BLaER1 (cell line): ENCODE data around the gene MAPT.
"Not testable (repeated sequence)": the region's sequence is repeated elsewhere in the genome, so short reads cannot be mapped to it uniquely, and the experiment has no call there.

Source experiments
- H3K27ac ChIP-seq: shearing (Covaris generic); formaldehyde crosslinking; 2 replicates; pipeline ENCODE4 v1.8.1; 2022
- H3K27me3 ChIP-seq: shearing (Covaris generic); formaldehyde crosslinking; 2 replicates; pipeline ENCODE4 v1.8.1; 2022
- H3K36me3 ChIP-seq: shearing (Covaris generic); formaldehyde crosslinking; 2 replicates; pipeline ENCODE4 v1.8.1; 2022
- H3K4me1 ChIP-seq: shearing (Covaris generic); formaldehyde crosslinking; 2 replicates; pipeline ENCODE4 v1.8.1; 2022
- H3K4me2 ChIP-seq: shearing (Covaris generic); formaldehyde crosslinking; 2 replicates; pipeline ENCODE4 v1.8.1; 2022
- H3K4me3 ChIP-seq: shearing (Covaris generic); formaldehyde crosslinking; 2 replicates; pipeline ENCODE4 v1.8.1; 2022
- H3K9ac ChIP-seq: shearing (Covaris generic); formaldehyde crosslinking; 2 replicates; pipeline ENCODE4 v1.8.1; 2022
- H3K9me3 ChIP-seq: shearing (Covaris generic); formaldehyde crosslinking; 2 replicates; pipeline ENCODE4 v1.8.1; 2022
- H4K20me1 ChIP-seq: shearing (Covaris generic); formaldehyde crosslinking; 2 replicates; pipeline ENCODE4 v1.8.1; 2022
- Cebpa-rat ChIP-seq: shearing (Covaris generic); IDR thresholded peaks from 2 replicates; pipeline ENCODE4 v1.8.1; 2022

The MAPT gene

DNA sequence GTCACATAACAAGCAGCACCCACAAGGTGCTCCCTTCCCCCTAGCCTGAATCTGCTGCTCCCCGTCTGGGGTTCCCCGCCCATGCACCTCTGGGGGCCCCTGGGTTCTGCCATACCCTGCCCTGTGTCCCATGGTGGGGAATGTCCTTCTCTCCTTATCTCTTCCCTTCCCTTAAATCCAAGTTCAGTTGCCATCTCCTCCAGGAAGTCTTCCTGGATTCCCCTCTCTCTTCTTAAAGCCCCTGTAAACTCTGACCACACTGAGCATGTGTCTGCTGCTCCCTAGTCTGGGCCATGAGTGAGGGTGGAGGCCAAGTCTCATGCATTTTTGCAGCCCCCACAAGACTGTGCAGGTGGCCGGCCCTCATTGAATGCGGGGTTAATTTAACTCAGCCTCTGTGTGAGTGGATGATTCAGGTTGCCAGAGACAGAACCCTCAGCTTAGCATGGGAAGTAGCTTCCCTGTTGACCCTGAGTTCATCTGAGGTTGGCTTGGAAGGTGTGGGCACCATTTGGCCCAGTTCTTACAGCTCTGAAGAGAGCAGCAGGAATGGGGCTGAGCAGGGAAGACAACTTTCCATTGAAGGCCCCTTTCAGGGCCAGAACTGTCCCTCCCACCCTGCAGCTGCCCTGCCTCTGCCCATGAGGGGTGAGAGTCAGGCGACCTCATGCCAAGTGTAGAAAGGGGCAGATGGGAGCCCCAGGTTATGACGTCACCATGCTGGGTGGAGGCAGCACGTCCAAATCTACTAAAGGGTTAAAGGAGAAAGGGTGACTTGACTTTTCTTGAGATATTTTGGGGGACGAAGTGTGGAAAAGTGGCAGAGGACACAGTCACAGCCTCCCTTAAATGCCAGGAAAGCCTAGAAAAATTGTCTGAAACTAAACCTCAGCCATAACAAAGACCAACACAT is 104.9 kb downstream of the MAPT start, which contains the start of gene STH:
Gene STH (plus strand): TSS at position 264 of the 913 bp plus-strand sequence. CDS start 30 bp downstream, at position 294.
- H3K4me3 ChIP-seq = no peak within 1 kb of the TSS
- no peaks in the 10 kb centered on the region for H3K27me3 ChIP-seq
- H3K4me2 ChIP-seq = no peak within 1 kb of the TSS
- no peak within 1 kb of the TSS for H3K9ac ChIP-seq
- H3K9me3 ChIP-seq = no peaks in the 10 kb centered on the region
- TF ChIP-seq Cebpa-rat = no peak
- no peaks in the 10 kb centered on the region for H3K36me3 ChIP-seq
- H4K20me1 ChIP-seq = no peaks in the 10 kb centered on the region
- H3K27ac ChIP-seq = no peak within 1 kb of the TSS
- no peaks in the 10 kb centered on the region for H3K4me1 ChIP-seq

DNA sequence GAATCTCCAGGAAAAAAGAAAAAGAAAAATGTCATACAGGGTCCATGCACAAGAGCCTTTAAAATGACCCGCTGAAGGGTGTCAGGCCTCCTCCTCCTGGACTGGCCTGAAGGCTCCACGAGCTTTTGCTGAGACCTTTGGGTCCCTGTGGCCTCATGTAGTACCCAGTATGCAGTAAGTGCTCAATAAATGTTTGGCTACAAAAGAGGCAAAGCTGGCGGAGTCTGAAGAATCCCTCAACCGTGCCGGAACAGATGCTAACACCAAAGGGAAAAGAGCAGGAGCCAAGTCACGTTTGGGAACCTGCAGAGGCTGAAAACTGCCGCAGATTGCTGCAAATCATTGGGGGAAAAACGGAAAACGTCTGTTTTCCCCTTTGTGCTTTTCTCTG is 105.5 kb downstream of the MAPT start:
- Histone ChIP-seq H3K27ac (no peak overlapping the region), H3K4me3 (no peak overlapping the region), H4K20me1 (no peaks in the 10 kb centered on the region), H3K27me3 (no peaks in the 10 kb centered on the region), H3K4me2 (no peak overlapping the region), H3K9me3 (no peaks in the 10 kb centered on the region), H3K36me3 (no peaks in the 10 kb centered on the region), H3K9ac (no peak overlapping the region), H3K4me1 (no peaks in the 10 kb centered on the region)
- TF ChIP-seq Cebpa-rat = no peak

- Histone ChIP-seq H4K20me1 (no peaks in the 10 kb centered on the region), H3K9ac (no peak overlapping the region), H3K4me1 (no peaks in the 10 kb centered on the region), H3K27ac (no peak overlapping the region), H3K36me3 (no peaks in the 10 kb centered on the region), H3K27me3 (no peaks in the 10 kb centered on the region), H3K4me2 (no peak overlapping the region), H3K9me3 (no peaks in the 10 kb centered on the region), H3K4me3 (no peak overlapping the region)
- no peak for TF ChIP-seq Cebpa-rat
These were observed 105.9 kb downstream of the MAPT start for GRCh38 chr17:46000292-46000691.

- Histone ChIP-seq H3K4me1 (no peaks in the 10 kb centered on the region), H3K4me2 (no peak overlapping the region), H4K20me1 (no peaks in the 10 kb centered on the region), H3K27me3 (no peaks in the 10 kb centered on the region), H3K4me3 (no peak overlapping the region), H3K27ac (no peak overlapping the region), H3K9me3 (no peaks in the 10 kb centered on the region), H3K36me3 (no peaks in the 10 kb centered on the region), H3K9ac (no peak overlapping the region)
- no peak for TF ChIP-seq Cebpa-rat
These were observed 106.4 kb downstream of the MAPT start for GRCh38 chr17:46000757-46001156.

- no peak for TF ChIP-seq Cebpa-rat
- no peaks in the 10 kb centered on the region for H3K9me3 ChIP-seq
- H3K27ac ChIP-seq = no peak overlapping the region
- no peaks in the 10 kb centered on the region for H4K20me1 ChIP-seq
- H3K27me3 ChIP-seq = no peaks in the 10 kb centered on the region
- H3K9ac ChIP-seq = no peak overlapping the region
- no peak overlapping the region for H3K4me2 ChIP-seq
- no peaks in the 10 kb centered on the region for H3K4me1 ChIP-seq
- no peak overlapping the region for H3K4me3 ChIP-seq
- no peaks in the 10 kb centered on the region for H3K36me3 ChIP-seq
These were observed 107.3 kb downstream of the MAPT start for GRCh38 chr17:46001390-46002310.

DNA sequence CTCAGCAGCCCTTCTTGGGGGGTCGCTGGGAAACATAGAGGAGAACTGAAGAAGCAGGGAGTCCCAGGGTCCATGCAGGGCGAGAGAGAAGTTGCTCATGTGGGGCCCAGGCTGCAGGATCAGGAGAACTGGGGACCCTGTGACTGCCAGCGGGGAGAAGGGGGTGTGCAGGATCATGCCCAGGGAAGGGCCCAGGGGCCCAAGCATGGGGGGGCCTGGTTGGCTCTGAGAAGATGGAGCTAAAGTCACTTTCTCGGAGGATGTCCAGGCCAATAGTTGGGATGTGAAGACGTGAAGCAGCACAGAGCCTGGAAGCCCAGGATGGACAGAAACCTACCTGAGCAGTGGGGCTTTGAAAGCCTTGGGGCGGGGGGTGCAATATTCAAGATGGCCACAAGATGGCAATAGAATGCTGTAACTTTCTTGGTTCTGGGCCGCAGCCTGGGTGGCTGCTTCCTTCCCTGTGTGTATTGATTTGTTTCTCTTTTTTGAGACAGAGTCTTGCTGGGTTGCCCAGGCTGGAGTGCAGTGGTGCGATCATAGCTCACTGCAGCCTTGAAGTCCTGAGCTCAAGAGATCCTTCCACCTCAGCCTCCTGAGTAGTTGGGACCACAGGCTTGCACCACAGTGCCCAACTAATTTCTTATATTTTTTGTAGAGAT is 108.1 kb downstream of the MAPT start:
- no peak overlapping the region for H3K4me3 ChIP-seq
- H3K9me3 ChIP-seq = no peaks in the 10 kb centered on the region
- no peaks in the 10 kb centered on the region for H3K36me3 ChIP-seq
- no peaks in the 10 kb centered on the region for H3K27me3 ChIP-seq
- no peak overlapping the region for H3K4me2 ChIP-seq
- no peaks in the 10 kb centered on the region for H4K20me1 ChIP-seq
- no peak overlapping the region for H3K27ac ChIP-seq
- no peak for TF ChIP-seq Cebpa-rat
- no peak overlapping the region for H3K9ac ChIP-seq
- H3K4me1 ChIP-seq = peaks cover 4% of the 10 kb centered on the region

DNA sequence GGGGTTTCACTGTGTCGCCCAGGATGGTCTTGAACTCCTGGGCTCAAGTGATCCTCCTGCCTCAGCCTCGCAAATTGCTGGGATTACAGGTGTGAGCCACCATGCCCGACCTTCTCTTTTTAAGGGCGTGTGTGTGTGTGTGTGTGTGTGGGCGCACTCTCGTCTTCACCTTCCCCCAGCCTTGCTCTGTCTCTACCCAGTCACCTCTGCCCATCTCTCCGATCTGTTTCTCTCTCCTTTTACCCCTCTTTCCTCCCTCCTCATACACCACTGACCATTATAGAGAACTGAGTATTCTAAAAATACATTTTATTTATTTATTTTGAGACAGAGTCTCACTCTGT is 108.6 kb downstream of the MAPT start:
- no peak overlapping the region for H3K9ac ChIP-seq
- TF ChIP-seq Cebpa-rat = no peak
- no peaks in the 10 kb centered on the region for H3K36me3 ChIP-seq
- no peaks in the 10 kb centered on the region for H3K9me3 ChIP-seq
- H3K27ac ChIP-seq = no peak overlapping the region
- H3K4me3 ChIP-seq = no peak overlapping the region
- H3K4me2 ChIP-seq = no peak overlapping the region
- H3K27me3 ChIP-seq = no peaks in the 10 kb centered on the region
- peaks cover 9% of the 10 kb centered on the region for H3K4me1 ChIP-seq
- no peaks in the 10 kb centered on the region for H4K20me1 ChIP-seq

DNA sequence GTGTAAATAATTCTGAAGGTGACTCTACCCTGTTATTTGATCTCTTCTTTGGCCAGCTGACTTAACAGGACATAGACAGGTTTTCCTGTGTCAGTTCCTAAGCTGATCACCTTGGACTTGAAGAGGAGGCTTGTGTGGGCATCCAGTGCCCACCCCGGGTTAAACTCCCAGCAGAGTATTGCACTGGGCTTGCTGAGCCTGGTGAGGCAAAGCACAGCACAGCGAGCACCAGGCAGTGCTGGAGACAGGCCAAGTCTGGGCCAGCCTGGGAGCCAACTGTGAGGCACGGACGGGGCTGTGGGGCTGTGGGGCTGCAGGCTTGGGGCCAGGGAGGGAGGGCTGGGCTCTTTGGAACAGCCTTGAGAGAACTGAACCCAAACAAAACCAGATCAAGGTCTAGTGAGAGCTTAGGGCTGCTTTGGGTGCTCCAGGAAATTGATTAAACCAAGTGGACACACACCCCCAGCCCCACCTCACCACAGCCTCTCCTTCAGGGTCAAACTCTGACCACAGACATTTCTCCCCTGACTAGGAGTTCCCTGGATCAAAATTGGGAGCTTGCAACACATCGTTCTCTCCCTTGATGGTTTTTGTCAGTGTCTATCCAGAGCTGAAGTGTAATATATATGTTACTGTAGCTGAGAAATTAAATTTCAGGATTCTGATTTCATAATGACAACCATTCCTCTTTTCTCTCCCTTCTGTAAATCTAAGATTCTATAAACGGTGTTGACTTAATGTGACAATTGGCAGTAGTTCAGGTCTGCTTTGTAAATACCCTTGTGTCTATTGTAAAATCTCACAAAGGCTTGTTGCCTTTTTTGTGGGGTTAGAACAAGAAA is 109.8 kb downstream of the MAPT start:
- no peaks in the 10 kb centered on the region for H3K27me3 ChIP-seq
- no peaks in the 10 kb centered on the region for H3K9me3 ChIP-seq
- H3K4me1 ChIP-seq = peaks cover 13% of the 10 kb centered on the region
- no peak overlapping the region for H3K4me3 ChIP-seq
- H3K27ac ChIP-seq = no peak overlapping the region
- no peak overlapping the region for H3K4me2 ChIP-seq
- no peak overlapping the region for H3K9ac ChIP-seq
- TF ChIP-seq Cebpa-rat = no peak
- H3K36me3 ChIP-seq = no peaks in the 10 kb centered on the region
- no peaks in the 10 kb centered on the region for H4K20me1 ChIP-seq

DNA sequence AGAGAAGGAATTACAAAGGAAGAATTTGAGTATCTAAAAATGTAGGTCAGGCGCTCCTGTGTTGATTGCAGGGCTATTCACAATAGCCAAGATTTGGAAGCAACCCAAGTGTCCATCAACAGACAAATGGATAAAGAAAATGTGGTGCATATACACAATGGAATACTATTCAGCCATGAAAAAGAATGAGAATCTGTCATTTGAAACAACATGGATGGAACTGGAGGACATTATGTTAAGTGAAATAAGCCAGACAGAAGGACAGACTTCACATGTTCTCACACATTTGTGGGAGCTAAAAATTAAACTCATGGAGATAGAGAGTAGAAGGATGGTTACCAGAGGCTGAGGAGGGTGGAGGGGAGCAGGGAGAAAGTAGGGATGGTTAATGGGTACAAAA is 111.7 kb downstream of the MAPT start:
- H3K4me3 ChIP-seq, H3K27ac ChIP-seq, H3K36me3 ChIP-seq, H3K27me3 ChIP-seq, H3K9ac ChIP-seq, H4K20me1 ChIP-seq, H3K9me3 ChIP-seq, H3K4me2 ChIP-seq: not testable (repeated sequence)
- peaks cover 22% of the 10 kb centered on the region for H3K4me1 ChIP-seq
